Osteoblast (primary cell): ENCODE results near the gene PLA2G4E. TPM values are rescaled to one million over a fixed set of nuclear protein-coding genes. Genes with fewer than 3 reads are reported as not detected.

Experiments used
- DNase-seq: peaks from one replicate; pipeline ENCODE4 v3.0.0; 2011; ENCODE audit warnings: low spot score, mixed read lengths; ENCODE audit not compliant: insufficient read length; ENCODE audit errors: missing footprints
- H2AFZ ChIP-seq: 2 replicates; pipeline ENCODE4 v1.6.0; 2011; ENCODE audit warnings: mild to moderate bottlenecking, low read length
- H3K27ac ChIP-seq: 2 replicates; pipeline ENCODE4 v1.5.1; 2011; ENCODE audit warnings: mild to moderate bottlenecking, low read depth, low read length, moderate library complexity
- H3K27me3 ChIP-seq: 2 replicates; pipeline ENCODE4 v1.6.0; 2012; ENCODE audit warnings: mild to moderate bottlenecking, control low read depth, inconsistent platforms, low read length, moderate library complexity; ENCODE audit not compliant: insufficient read depth
- H3K36me3 ChIP-seq: 2 replicates; pipeline ENCODE4 v1.5.1; 2011; ENCODE audit warnings: mild to moderate bottlenecking, low read length, control low read depth, moderate library complexity; ENCODE audit not compliant: insufficient read depth
- H3K4me1 ChIP-seq: 2 replicates; pipeline ENCODE4 v1.5.1; 2011; ENCODE audit warnings: mild to moderate bottlenecking, low read length, control low read depth, moderate library complexity; ENCODE audit not compliant: insufficient read depth
- H3K4me2 ChIP-seq: 2 replicates; pipeline ENCODE4 v1.6.0; 2011; ENCODE audit warnings: mild to moderate bottlenecking, low read length; ENCODE audit not compliant: insufficient read depth
- H3K4me3 ChIP-seq: fragments of 200-600 bp; sonication (generic); 3 replicates; pipeline ENCODE4 v1.5.1; 2012; ENCODE audit warnings: mild to moderate bottlenecking, low read length, inconsistent platforms; ENCODE audit not compliant: insufficient read depth
- H3K79me2 ChIP-seq: 2 replicates; pipeline ENCODE4 v1.6.0; 2012; ENCODE audit warnings: mild to moderate bottlenecking, low read length, control low read depth, inconsistent platforms; ENCODE audit not compliant: insufficient read depth
- H3K9me3 ChIP-seq: 2 replicates; pipeline ENCODE4 v1.5.1; 2011; ENCODE audit warnings: low read depth, low read length, control low read depth
- H4K20me1 ChIP-seq: 2 replicates; pipeline ENCODE4 v1.6.0; 2012; ENCODE audit warnings: mild to moderate bottlenecking, low read length, control low read depth; ENCODE audit not compliant: insufficient read depth
- total RNA-seq: library from RNA; depleted of rRNA; stranded (reverse); fragments of >200 nt; gene quantifications from 2 replicates; pipeline ENCODE4 v1.2.3, GENCODE V29; 2012
- TF ChIP-seq, protein P1 (sequence below): IDR thresholded peaks from 2 replicates; pipeline ENCODE4 v1.5.1; 2011; ENCODE audit warnings: mild to moderate bottlenecking, low read depth, low read length, moderate library complexity; ENCODE audit errors: extremely low read depth

The PLA2G4E gene
- total RNA-seq, 1 donor, result not detected

DNA sequence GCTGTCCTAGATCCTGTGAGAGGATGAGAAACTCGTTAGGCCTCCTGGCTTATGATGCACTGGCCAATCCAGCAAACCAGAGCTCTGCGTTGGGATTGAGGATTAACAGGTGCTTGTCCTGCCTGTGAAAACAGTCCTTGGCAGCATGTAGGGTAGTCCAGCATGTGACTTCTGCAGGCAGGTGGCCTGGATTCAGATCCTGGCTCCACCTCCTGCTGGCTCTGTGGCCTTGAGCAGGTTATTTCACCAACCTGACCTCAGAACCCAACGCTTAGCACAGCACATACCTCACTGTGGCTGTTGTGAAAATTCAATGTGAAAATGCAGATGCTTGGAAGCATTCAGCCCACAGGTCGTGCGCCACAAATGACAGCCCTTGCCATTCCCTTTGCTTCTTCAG lies 40.0 kb upstream of the PLA2G4E start:
- H3K79me2 ChIP-seq, result no peaks in the 10 kb centered on the region
- H3K9me3 ChIP-seq, result no peaks in the 10 kb centered on the region
- H3K27me3 ChIP-seq, result peaks cover 36% of the 10 kb centered on the region
- no peak for DNase-seq
- H3K4me1 ChIP-seq, result peaks cover 9% of the 10 kb centered on the region
- no peak overlapping the region for H3K27ac ChIP-seq
- no peak overlapping the region for H2AFZ ChIP-seq
- no peaks in the 10 kb centered on the region for H4K20me1 ChIP-seq
- H3K36me3 ChIP-seq, result no peaks in the 10 kb centered on the region
- TF ChIP-seq, protein P1, sequence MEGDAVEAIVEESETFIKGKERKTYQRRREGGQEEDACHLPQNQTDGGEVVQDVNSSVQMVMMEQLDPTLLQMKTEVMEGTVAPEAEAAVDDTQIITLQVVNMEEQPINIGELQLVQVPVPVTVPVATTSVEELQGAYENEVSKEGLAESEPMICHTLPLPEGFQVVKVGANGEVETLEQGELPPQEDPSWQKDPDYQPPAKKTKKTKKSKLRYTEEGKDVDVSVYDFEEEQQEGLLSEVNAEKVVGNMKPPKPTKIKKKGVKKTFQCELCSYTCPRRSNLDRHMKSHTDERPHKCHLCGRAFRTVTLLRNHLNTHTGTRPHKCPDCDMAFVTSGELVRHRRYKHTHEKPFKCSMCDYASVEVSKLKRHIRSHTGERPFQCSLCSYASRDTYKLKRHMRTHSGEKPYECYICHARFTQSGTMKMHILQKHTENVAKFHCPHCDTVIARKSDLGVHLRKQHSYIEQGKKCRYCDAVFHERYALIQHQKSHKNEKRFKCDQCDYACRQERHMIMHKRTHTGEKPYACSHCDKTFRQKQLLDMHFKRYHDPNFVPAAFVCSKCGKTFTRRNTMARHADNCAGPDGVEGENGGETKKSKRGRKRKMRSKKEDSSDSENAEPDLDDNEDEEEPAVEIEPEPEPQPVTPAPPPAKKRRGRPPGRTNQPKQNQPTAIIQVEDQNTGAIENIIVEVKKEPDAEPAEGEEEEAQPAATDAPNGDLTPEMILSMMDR, result no peak
- H3K4me3 ChIP-seq, result no peak overlapping the region
- H3K4me2 ChIP-seq, result no peak overlapping the region

DNA sequence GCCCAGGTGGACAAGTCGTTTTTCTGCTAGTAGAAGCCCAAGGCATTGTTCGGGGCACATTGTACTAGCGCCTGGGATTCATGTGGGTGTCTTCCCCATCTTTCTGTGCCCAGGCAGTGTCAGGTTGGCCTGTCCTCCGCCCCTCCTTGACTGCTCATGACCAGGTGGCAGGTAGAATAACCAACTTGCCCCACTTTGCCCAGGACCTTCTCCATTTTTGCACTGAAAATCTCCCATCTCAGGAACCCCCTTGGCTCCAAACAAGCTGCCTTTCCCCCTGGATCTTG lies 39.6 kb upstream of the PLA2G4E start:
- H3K27me3 ChIP-seq, result peaks cover 36% of the 10 kb centered on the region
- H3K36me3 ChIP-seq, result no peaks in the 10 kb centered on the region

DNA sequence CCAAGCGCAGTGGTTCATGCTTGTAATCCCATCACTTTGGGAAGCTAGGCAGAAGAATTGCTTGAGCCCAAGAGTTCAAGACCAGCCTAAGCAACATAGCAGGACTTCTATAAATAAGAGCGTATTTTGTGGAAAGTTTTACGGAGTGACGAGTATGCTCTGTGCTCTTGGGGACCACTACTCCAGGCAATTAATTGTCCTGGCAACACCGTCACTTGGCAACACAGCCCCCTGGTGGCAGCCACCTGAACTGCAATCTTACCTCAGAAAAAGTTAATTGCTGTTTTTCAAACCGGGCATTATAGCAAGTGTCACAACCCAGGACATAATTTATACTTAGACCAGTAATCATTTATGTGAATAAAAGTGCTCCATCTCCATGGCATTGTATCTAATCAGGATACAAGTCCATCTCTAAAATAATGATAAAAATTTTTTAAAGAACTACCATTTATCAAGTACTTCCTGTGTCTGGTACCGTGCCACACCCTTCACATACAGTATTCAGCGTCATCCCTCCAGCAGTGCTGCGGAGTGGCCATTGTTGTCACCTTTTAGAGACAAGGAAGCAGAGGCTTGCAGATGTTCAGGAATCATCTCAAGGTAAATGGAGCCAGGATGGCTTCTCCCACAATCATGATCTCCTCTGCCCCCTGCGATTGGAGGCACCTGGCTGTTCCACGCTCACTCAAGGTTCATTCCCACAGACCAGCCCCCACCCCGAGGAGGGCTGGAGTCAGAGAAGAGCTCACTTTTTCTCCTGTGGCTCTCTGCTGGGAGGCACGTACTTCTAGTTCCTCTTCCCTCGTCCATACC lies 39.0 kb upstream of the PLA2G4E start:
- no peak overlapping the region for H3K27ac ChIP-seq
- H3K4me3 ChIP-seq, result no peak overlapping the region
- H3K36me3 ChIP-seq, result no peaks in the 10 kb centered on the region
- no peaks in the 10 kb centered on the region for H4K20me1 ChIP-seq
- no peak overlapping the region for H3K4me2 ChIP-seq
- H3K27me3 ChIP-seq, result peaks cover 35% of the 10 kb centered on the region
- H3K4me1 ChIP-seq, result peaks cover 9% of the 10 kb centered on the region
- H2AFZ ChIP-seq, result no peak overlapping the region
- H3K9me3 ChIP-seq, result no peaks in the 10 kb centered on the region
- peak; percentile 82 for DNase-seq
- TF ChIP-seq, protein P1, result peak; percentile 97
- H3K79me2 ChIP-seq, result no peaks in the 10 kb centered on the region

More for the DNA sequence above, 39.6 kb upstream of the PLA2G4E start:
- Histone ChIP-seq H3K9me3 (no peaks in the 10 kb centered on the region), H3K27ac (no peak overlapping the region), H3K4me1 (peaks cover 9% of the 10 kb centered on the region), H4K20me1 (no peaks in the 10 kb centered on the region), H3K4me2 (no peak overlapping the region), H2AFZ (no peak overlapping the region), H3K4me3 (no peak overlapping the region), H3K79me2 (no peaks in the 10 kb centered on the region)
- TF ChIP-seq, protein P1, result no peak
- DNase-seq, result peak; percentile 29

DNA sequence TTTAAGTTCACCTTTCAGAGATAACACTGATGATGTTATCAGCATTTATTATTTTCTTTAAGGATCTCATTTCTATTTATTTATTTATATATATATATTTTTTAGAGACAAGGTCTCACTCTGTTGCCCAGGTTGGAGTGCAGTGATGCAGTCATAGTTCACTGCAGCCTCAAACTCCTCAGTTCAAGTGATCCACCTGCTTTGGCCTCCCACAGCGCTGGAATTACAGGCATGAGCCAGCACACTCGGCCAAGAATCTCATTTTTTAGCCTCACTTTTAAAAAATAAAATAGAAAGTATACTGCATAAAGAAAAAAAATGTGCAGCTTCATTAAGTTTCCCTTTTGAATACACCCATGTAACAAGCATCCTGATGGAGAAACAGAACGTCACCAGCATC lies 37.9 kb upstream of the PLA2G4E start:
- no peaks in the 10 kb centered on the region for H3K79me2 ChIP-seq
- H3K27me3 ChIP-seq, result peaks cover 40% of the 10 kb centered on the region
- TF ChIP-seq, protein P1, result no peak
- H3K4me1 ChIP-seq, result peaks cover 9% of the 10 kb centered on the region
- H3K27ac ChIP-seq, result no peak overlapping the region
- no peaks in the 10 kb centered on the region for H3K9me3 ChIP-seq
- H3K36me3 ChIP-seq, result no peaks in the 10 kb centered on the region
- DNase-seq, result no peak
- H4K20me1 ChIP-seq, result no peaks in the 10 kb centered on the region
- no peak overlapping the region for H3K4me2 ChIP-seq
- no peak overlapping the region for H3K4me3 ChIP-seq
- no peak overlapping the region for H2AFZ ChIP-seq
